ENCODE measurements around the gene PPP6R1.
A peak's percentile ranks its signal among the peaks of the same experiment; 100 is the strongest.

The PPP6R1 gene

GRCh38 chr19:55258828-55259539 is at the start of gene PPP6R1:
Gene PPP6R1 (minus strand): TSS chr19:55259017. CDS start chr19:55247103, 11,914 bp downstream.
- DNase-seq, result peak; percentile 99

- DNase-seq, result no peak
Measured at GRCh38 chr19:55308281-55308680, 49.5 kb upstream of the PPP6R1 start.

GRCh38 chr19:55306712-55307111 is 47.9 kb upstream of the PPP6R1 start:
- DNase-seq, result no peak

- no peak for DNase-seq
Measured at GRCh38 chr19:55305983-55306562, 47.3 kb upstream of the PPP6R1 start.

GRCh38 chr19:55305491-55305890 is 46.7 kb upstream of the PPP6R1 start:
- peak; percentile 17 for DNase-seq

GRCh38 chr19:55304980-55305379 is 46.2 kb upstream of the PPP6R1 start:
- DNase-seq, result no peak

GRCh38 chr19:55304279-55304978 is 45.6 kb upstream of the PPP6R1 start:
- peak; percentile 4 for DNase-seq

- no peak for DNase-seq
Measured at GRCh38 chr19:55303477-55303876, 44.7 kb upstream of the PPP6R1 start.

- no peak for DNase-seq
Measured at GRCh38 chr19:55302318-55302703, 43.5 kb upstream of the PPP6R1 start.

GRCh38 chr19:55301459-55302317 is 42.9 kb upstream of the PPP6R1 start:
- DNase-seq, result peak; percentile 86

GRCh38 chr19:55300886-55301458 is 42.2 kb upstream of the PPP6R1 start:
- DNase-seq, result no peak

GRCh38 chr19:55299991-55300390 is 41.2 kb upstream of the PPP6R1 start:
- no peak for DNase-seq

GRCh38 chr19:55297267-55297666 is 38.5 kb upstream of the PPP6R1 start:
- no peak for DNase-seq

GRCh38 chr19:55289117-55289796 is 30.4 kb upstream of the PPP6R1 start:
- no peak for DNase-seq

- DNase-seq, result no peak
Measured at GRCh38 chr19:55287361-55288079, 28.7 kb upstream of the PPP6R1 start.

- no peak for DNase-seq
Measured at GRCh38 chr19:55285229-55285890, 26.5 kb upstream of the PPP6R1 start.

- DNase-seq, result peak; percentile 5
Measured at GRCh38 chr19:55284405-55285058, 25.7 kb upstream of the PPP6R1 start.

- peak; percentile 77 for DNase-seq
Measured at GRCh38 chr19:55283548-55284377, 24.9 kb upstream of the PPP6R1 start, which contains the start of gene BRSK1. Gene BRSK1 (plus strand): TSS chr19:55283997. CDS start chr19:55284443, 446 bp downstream.
